ENCODE data around the gene IGIP. TPM values are rescaled to one million over a fixed set of nuclear protein-coding genes. Genes with fewer than 3 reads are reported as not detected.

Gene IGIP
- total RNA-seq, 2 donors from 2014 or later, result 24.2 to 25.9 TPM

GRCh38 chr5:140178086-140178410 lies 52.3 kb downstream of the IGIP start:
- Histone ChIP-seq H3K27me3 (replicated peaks; ENCODE audit: insufficient read depth) (no peaks in the 10 kb centered on the region), H3K4me3 (no peak overlapping the region), H3K9me3 (no peaks in the 10 kb centered on the region), H3K4me1 (ENCODE audit: control insufficient read depth in 1 of 2, low read depth in 2 of 2) (peaks cover 27 to 53% of the 10 kb centered on the region in 2 donors), H3K27ac (peak overlapping the region; percentile 56 to 59), H3K36me3 (no peaks in the 10 kb centered on the region)
- TF ChIP-seq, protein P1, sequence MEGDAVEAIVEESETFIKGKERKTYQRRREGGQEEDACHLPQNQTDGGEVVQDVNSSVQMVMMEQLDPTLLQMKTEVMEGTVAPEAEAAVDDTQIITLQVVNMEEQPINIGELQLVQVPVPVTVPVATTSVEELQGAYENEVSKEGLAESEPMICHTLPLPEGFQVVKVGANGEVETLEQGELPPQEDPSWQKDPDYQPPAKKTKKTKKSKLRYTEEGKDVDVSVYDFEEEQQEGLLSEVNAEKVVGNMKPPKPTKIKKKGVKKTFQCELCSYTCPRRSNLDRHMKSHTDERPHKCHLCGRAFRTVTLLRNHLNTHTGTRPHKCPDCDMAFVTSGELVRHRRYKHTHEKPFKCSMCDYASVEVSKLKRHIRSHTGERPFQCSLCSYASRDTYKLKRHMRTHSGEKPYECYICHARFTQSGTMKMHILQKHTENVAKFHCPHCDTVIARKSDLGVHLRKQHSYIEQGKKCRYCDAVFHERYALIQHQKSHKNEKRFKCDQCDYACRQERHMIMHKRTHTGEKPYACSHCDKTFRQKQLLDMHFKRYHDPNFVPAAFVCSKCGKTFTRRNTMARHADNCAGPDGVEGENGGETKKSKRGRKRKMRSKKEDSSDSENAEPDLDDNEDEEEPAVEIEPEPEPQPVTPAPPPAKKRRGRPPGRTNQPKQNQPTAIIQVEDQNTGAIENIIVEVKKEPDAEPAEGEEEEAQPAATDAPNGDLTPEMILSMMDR (IDR thresholded peaks at IDR 0.05), result no peak
- no peak for DNase-seq (ENCODE audit: low spot score)
- ATAC-seq (ENCODE audit: insufficient number of reproducible peaks, low FRiP score, low read depth), result no peak

- Histone ChIP-seq H3K27me3 (replicated peaks; ENCODE audit: insufficient read depth) (no peaks in the 10 kb centered on the region), H3K27ac (peak overlapping the region; percentile 56 to 59), H3K4me1 (ENCODE audit: control insufficient read depth in 1 of 2, low read depth in 2 of 2) (peaks cover 27 to 55% of the 10 kb centered on the region in 2 donors), H3K4me3 (no peak overlapping the region), H3K9me3 (no peaks in the 10 kb centered on the region), H3K36me3 (no peaks in the 10 kb centered on the region)
- TF ChIP-seq, protein P1 (IDR thresholded peaks at IDR 0.05), result no peak
- DNase-seq (ENCODE audit: low spot score), result no peak
- ATAC-seq (ENCODE audit: insufficient number of reproducible peaks, low FRiP score, low read depth), result no peak
Observed at GRCh38 chr5:140178482-140179116, 52.9 kb downstream of the IGIP start.

Other genes starting within 250 kb of the IGIP start
- gene NRG2, start 82.6 kb upstream of the IGIP start, total RNA-seq, result 1 to 10 TPM; 2.3 to 6.9 TPM
- gene PURA, start 11.8 kb upstream of the IGIP start, total RNA-seq, result 10 to 100 TPM; 41.6 to 44.3 TPM
- gene CYSTM1, start 49.3 kb downstream of the IGIP start, total RNA-seq, result 10 to 100 TPM; 64.9 to 89.5 TPM
- 10 to 100 TPM; 62.5 to 72.2 TPM for gene PFDN1, start 177.2 kb downstream of the IGIP start, total RNA-seq
- gene HBEGF, start 220.7 kb downstream of the IGIP start, total RNA-seq, result 10 to 100 TPM; 22.6 to 36.0 TPM
- gene SLC4A9, start 234.3 kb downstream of the IGIP start, total RNA-seq, result not detected

Measured in thoracic aorta (tissue), 2 donors.